ENCODE data around the gene AFG1L.

GRCh38 chr6:108448481-108448880, 153.6 kb downstream of the AFG1L start:
- TF ChIP-seq, protein P1, sequence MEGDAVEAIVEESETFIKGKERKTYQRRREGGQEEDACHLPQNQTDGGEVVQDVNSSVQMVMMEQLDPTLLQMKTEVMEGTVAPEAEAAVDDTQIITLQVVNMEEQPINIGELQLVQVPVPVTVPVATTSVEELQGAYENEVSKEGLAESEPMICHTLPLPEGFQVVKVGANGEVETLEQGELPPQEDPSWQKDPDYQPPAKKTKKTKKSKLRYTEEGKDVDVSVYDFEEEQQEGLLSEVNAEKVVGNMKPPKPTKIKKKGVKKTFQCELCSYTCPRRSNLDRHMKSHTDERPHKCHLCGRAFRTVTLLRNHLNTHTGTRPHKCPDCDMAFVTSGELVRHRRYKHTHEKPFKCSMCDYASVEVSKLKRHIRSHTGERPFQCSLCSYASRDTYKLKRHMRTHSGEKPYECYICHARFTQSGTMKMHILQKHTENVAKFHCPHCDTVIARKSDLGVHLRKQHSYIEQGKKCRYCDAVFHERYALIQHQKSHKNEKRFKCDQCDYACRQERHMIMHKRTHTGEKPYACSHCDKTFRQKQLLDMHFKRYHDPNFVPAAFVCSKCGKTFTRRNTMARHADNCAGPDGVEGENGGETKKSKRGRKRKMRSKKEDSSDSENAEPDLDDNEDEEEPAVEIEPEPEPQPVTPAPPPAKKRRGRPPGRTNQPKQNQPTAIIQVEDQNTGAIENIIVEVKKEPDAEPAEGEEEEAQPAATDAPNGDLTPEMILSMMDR (IDR thresholded peaks at IDR 0.05; ENCODE audit: poor library complexity) = no peak
- no peak for TF ChIP-seq EZH2phosphoT487 (IDR thresholded peaks at IDR 0.05; ENCODE audit: low read depth, severe bottlenecking, unreplicated experiment)
